ENCODE measurements around the gene MLC1. TPM values are rescaled to one million over a fixed set of nuclear protein-coding genes. Genes with fewer than 3 reads are reported as not detected.

The MLC1 gene
- total and polyA plus RNA-seq, 2 of the 4 experiments (the other 2 are of a cell fraction), result 0.10 TPM; not detected in 1

DNA sequence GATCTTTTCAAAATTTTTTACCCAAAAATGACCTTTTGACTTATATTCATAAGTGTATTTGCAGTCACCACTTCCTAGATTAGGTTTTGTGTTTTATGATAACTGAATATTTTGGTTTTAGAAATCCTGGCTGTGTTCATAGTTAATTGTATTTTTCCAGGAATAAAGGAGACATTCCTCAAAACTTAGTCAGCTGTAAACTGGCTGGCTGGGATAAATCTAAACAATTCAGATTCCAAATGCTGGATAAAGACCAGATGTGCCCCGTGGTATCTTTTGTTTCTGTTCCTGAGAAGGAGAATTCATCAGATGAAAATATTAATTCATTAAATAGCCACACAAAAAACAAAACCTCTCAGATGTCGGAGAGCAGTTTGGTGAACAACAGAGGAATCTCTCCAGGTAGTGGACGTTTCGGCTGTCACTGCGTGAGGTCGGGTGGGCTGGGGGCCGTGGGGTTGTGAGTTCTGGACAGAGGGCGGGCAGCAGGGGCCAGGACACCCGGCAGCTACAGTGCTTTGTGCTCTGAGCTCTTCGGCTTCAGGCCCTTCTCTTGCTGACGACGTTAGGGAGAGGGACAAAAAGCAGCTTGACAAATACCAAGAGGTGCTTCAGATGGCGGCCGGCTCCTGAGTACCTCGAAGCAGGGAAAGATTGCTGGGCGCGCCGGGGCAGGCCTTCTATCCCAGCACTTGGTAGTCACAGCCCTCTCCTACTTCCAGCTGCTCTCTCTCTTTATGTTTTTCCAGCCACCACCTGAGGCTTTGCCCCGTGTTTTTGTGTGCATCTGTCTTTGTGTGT is 29.2 kb upstream of the MLC1 start:
- POLR2A ChIA-PET (ENCODE audit: unreplicated experiment), result interaction anchor here (0.6 kb wide), 1 partner anchor 162 kb away, joined by 3 read pairs; no protein-coding TSS in a partner anchor
- Histone ChIP-seq H2BK5ac (ENCODE audit: low read depth, low read length, poor library complexity, severe bottlenecking) (peak overlapping the region; percentile 78), H3K18ac (ENCODE audit: low read depth, low read length) (peak overlapping the region; percentile 97), H2AK9ac (replicated peaks; ENCODE audit: low read depth, low read length, poor library complexity) (peak overlapping the region; percentile 97), H3K4ac (ENCODE audit: low read depth, low read length) (peak overlapping the region; percentile 97), H2BK120ac (ENCODE audit: low read depth, low read length) (peak overlapping the region; percentile 98), H2AK5ac (ENCODE audit: low read depth, low read length) (peak overlapping the region; percentile 71), H2BK20ac (ENCODE audit: low read depth, low read length) (peak overlapping the region; percentile 95), H2BK15ac (ENCODE audit: low read depth, low read length) (peak overlapping the region; percentile 97; the same call in 2 of the 3 replicates), H3K4me2 (ENCODE audit: low read depth, low read length) (peak overlapping the region; percentile 87), H3K14ac (replicated peaks; ENCODE audit: low read depth, low read length) (peak overlapping the region; percentile 97), H4K8ac (ENCODE audit: low read depth in 2 of 2, low read length in 2 of 2) (peak overlapping the region; percentile 95 to 96), H3K9me3 (ENCODE audit: control insufficient read depth, insufficient read depth, low read length) (no peaks in the 10 kb centered on the region), H3K4me3 (ENCODE audit: insufficient read depth, low read depth, low read length) (peak overlapping the region; percentile 47), H3K27me3 (ENCODE audit: control insufficient read depth, insufficient read depth, low read length) (no peaks in the 10 kb centered on the region), H3K36me3 (ENCODE audit: control insufficient read depth, insufficient read depth, low read length) (peaks cover 7% of the 10 kb centered on the region; the same call in 1 of the 2 replicates), H3K27ac (ENCODE audit: insufficient read depth, low read length) (peak overlapping the region; percentile 97), H4K91ac (ENCODE audit: insufficient read depth, low read depth, low read length) (peak overlapping the region; percentile 98), H3K4me1 (ENCODE audit: control insufficient read depth, insufficient read depth, low read length) (peaks cover 37% of the 10 kb centered on the region), H3K56ac (ENCODE audit: extremely low read depth, insufficient read depth, low read length) (peak overlapping the region; percentile 86), H2AFZ (replicated peaks; ENCODE audit: low read length, poor library complexity) (peak overlapping the region; percentile 91), H3K9me1 (ENCODE audit: insufficient read depth, low read length) (peaks cover 27% of the 10 kb centered on the region), H3K23ac (ENCODE audit: low read depth, low read length) (peak overlapping the region; percentile 96), H4K20me1 (ENCODE audit: insufficient read depth, low read length) (no peaks in the 10 kb centered on the region), H3K9ac (ENCODE audit: low read depth, low read length) (peak overlapping the region; percentile 94), H4K5ac (ENCODE audit: low read depth, low read length) (peak overlapping the region; percentile 88), H3K79me1 (ENCODE audit: low read depth in 1 of 2, low read length in 2 of 2) (peaks cover 0 to 14% of the 10 kb centered on the region in 2 experiments; a peak in 2 of 4 replicates)
- TF ChIP-seq FOS (IDR thresholded peaks at IDR 0.05; ENCODE audit: low read depth, low read length), result 0 out of 2 replicates have a peak, but pooled peaks have one; percentile 33
- no peak for TF ChIP-seq CEBPB (IDR thresholded peaks at IDR 0.05; ENCODE audit: low read depth, low read length)
- TF ChIP-seq NFE2L2 (IDR thresholded peaks at IDR 0.05; ENCODE audit: low read depth, low read length), result no peak
- TF ChIP-seq MAZ (IDR thresholded peaks at IDR 0.05; ENCODE audit: borderline replicate concordance, low read depth, low read length), result no peak
- TF ChIP-seq, protein P1, sequence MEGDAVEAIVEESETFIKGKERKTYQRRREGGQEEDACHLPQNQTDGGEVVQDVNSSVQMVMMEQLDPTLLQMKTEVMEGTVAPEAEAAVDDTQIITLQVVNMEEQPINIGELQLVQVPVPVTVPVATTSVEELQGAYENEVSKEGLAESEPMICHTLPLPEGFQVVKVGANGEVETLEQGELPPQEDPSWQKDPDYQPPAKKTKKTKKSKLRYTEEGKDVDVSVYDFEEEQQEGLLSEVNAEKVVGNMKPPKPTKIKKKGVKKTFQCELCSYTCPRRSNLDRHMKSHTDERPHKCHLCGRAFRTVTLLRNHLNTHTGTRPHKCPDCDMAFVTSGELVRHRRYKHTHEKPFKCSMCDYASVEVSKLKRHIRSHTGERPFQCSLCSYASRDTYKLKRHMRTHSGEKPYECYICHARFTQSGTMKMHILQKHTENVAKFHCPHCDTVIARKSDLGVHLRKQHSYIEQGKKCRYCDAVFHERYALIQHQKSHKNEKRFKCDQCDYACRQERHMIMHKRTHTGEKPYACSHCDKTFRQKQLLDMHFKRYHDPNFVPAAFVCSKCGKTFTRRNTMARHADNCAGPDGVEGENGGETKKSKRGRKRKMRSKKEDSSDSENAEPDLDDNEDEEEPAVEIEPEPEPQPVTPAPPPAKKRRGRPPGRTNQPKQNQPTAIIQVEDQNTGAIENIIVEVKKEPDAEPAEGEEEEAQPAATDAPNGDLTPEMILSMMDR (conservative IDR thresholded peaks at IDR 0.05; ENCODE audit: low read depth, low read length), result no peak
- no peak for TF ChIP-seq RAD21 (IDR thresholded peaks at IDR 0.05; ENCODE audit: low read length)
- TF ChIP-seq MXI1 (IDR thresholded peaks at IDR 0.05; ENCODE audit: borderline replicate concordance, low read depth, low read length), result no peak
- TF ChIP-seq, protein P2, sequence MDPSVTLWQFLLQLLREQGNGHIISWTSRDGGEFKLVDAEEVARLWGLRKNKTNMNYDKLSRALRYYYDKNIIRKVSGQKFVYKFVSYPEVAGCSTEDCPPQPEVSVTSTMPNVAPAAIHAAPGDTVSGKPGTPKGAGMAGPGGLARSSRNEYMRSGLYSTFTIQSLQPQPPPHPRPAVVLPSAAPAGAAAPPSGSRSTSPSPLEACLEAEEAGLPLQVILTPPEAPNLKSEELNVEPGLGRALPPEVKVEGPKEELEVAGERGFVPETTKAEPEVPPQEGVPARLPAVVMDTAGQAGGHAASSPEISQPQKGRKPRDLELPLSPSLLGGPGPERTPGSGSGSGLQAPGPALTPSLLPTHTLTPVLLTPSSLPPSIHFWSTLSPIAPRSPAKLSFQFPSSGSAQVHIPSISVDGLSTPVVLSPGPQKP (IDR thresholded peaks at IDR 0.05; ENCODE audit: borderline replicate concordance, low read depth, low read length), result no peak
- TF ChIP-seq POLR2A (IDR thresholded peaks at IDR 0.05; ENCODE audit: low read depth, low read length), result peak; percentile 37
- TF ChIP-seq RCOR1 (IDR thresholded peaks at IDR 0.05; ENCODE audit: insufficient replicate concordance, low read length), result no peak
- TF ChIP-seq SMC3 (IDR thresholded peaks at IDR 0.05; ENCODE audit: low read depth, low read length), result no peak
- WGBS, 2 experiments (ENCODE audit: extremely low coverage in 2 of 2, insufficient read length in 1 of 2), result 0% methylated on average over 1 of the region's 19 CpGs; no CpG with 5 or more reads in 1 of the 2 experiments
- ATAC-seq (ENCODE audit: low read depth) (peak; percentile 47), DNase-seq (peak; percentile 83)
- in situ Hi-C loops (cut with MboI; ENCODE audit: low sequenced_read_pairs), result no loop called here
- no TSS peak for BruUV-seq (replicated peaks)
- CTCF ChIA-PET, result no interaction called here
- dilution Hi-C loops (cut with HindIII; ENCODE audit: low sequenced_read_pairs, unreplicated experiment), result no loop called here
- intact Hi-C loops (cut with micrococcal nuclease), result no loop called here
